Suprapubic skin (tissue), 3 donors: Measurements from ENCODE around the gene ZFYVE19.

Experiments used
- POLR2A ChIP-seq, 2 donors: fragments of 450-650 bp; IDR thresholded peaks; one replicate each; pipeline ENCODE4 v1.6.1; 2017; ENCODE audit warnings: antibody characterized with exemption in 2 of 2, mild to moderate bottlenecking in 2 of 2, moderate library complexity in 2 of 2
- TF ChIP-seq, protein P1 (sequence below), 2 donors: fragments of 200-600 bp in 1 of 2; fragments of 450-650 bp in 1 of 2; sonication (generic) in 1 of 2; IDR thresholded peaks; one replicate each; pipeline ENCODE4 v1.5.1; 2016 to 2019; ENCODE audit warnings: antibody characterized with exemption in 2 of 2, mild to moderate bottlenecking in 1 of 2, moderate library complexity in 1 of 2

DNA sequence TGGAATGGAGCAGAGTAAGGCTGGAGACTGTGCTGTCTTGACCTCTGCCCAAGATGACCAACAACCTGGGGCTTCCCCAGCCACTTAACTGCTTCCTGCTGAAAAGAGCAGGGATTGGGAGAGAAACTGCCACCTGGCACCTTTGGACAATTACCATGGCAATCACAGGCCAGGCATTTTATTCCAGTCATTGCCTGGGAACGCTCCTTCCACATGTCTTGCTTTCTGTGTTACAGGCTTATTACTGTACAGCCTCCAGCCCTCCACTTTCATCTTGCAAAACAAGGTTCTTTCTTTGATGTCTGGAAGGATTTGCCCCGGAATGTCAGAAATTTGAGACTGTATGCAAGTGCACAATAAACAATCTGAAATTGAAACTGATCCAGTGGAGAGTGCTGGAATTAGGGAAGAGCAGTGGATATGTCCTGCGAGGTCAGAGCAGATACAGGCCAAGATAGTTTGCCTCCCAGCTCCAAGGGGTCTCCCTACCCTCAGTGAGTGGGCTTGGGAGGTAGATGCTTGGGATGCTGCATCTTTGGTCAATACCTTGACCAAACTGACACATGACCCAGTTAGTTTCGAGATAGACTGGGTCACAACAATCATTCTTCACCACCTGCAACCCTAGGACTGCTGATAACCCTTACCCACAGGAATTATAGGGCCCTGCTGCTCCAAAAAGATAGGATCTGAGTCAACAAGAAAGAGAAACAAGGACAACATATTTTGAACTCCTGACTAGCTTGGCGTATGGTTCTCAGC lies 19.0 kb downstream of the ZFYVE19 start:
- TF ChIP-seq, protein P1, sequence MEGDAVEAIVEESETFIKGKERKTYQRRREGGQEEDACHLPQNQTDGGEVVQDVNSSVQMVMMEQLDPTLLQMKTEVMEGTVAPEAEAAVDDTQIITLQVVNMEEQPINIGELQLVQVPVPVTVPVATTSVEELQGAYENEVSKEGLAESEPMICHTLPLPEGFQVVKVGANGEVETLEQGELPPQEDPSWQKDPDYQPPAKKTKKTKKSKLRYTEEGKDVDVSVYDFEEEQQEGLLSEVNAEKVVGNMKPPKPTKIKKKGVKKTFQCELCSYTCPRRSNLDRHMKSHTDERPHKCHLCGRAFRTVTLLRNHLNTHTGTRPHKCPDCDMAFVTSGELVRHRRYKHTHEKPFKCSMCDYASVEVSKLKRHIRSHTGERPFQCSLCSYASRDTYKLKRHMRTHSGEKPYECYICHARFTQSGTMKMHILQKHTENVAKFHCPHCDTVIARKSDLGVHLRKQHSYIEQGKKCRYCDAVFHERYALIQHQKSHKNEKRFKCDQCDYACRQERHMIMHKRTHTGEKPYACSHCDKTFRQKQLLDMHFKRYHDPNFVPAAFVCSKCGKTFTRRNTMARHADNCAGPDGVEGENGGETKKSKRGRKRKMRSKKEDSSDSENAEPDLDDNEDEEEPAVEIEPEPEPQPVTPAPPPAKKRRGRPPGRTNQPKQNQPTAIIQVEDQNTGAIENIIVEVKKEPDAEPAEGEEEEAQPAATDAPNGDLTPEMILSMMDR (IDR thresholded peaks at IDR 0.05) = no peak
- TF ChIP-seq POLR2A (IDR thresholded peaks at IDR 0.05) = no peak
